MM.1S (cell line): Measurements from ENCODE around the gene PIK3C2A.

Experiments used
- DNase-seq: peaks from one replicate; pipeline ENCODE4 v3.0.0-alpha.2; 2015
- H2AFZ ChIP-seq: fragments of 300-600 bp; sonication (generic); 2 replicates; pipeline ENCODE4 v1.6.0; 2016; ENCODE audit warnings: antibody characterized with exemption, low read length
- H3F3A ChIP-seq: fragments of 300-600 bp; sonication (generic); 2 replicates; pipeline ENCODE4 v1.6.1; 2016; ENCODE audit warnings: mild to moderate bottlenecking, antibody characterized with exemption, low read length, moderate library complexity, mixed read lengths; ENCODE audit not compliant: insufficient read depth
- H3K27ac ChIP-seq: fragments of 300-600 bp; sonication (generic); 2 replicates; pipeline ENCODE4 v1.5.1; 2016; ENCODE audit warnings: mild to moderate bottlenecking, low read length
- H3K27me3 ChIP-seq: fragments of 300-600 bp; sonication (generic); replicated peaks from 2 replicates; pipeline ENCODE4 v1.6.0; 2016; ENCODE audit warnings: low read length; ENCODE audit not compliant: insufficient read depth
- H3K36me3 ChIP-seq: fragments of 300-600 bp; sonication (generic); replicated peaks from 2 replicates; pipeline ENCODE4 v1.6.1; 2016; ENCODE audit warnings: mild to moderate bottlenecking, low read length, mixed read lengths; ENCODE audit not compliant: insufficient read depth
- H3K4me1 ChIP-seq: fragments of 300-600 bp; sonication (generic); 2 replicates; pipeline ENCODE4 v1.6.1; 2016; ENCODE audit warnings: low read length, mixed read lengths
- H3K4me2 ChIP-seq: fragments of 300-600 bp; sonication (generic); 2 replicates; pipeline ENCODE4 v1.6.0; 2016; ENCODE audit warnings: low read depth, low read length
- H3K4me3 ChIP-seq: fragments of 300-600 bp; sonication (generic); 2 replicates; pipeline ENCODE4 v1.5.1; 2016; ENCODE audit warnings: low read length, mixed read lengths
- H3K79me2 ChIP-seq: fragments of 300-600 bp; sonication (generic); 2 replicates; pipeline ENCODE4 v1.6.1; 2016; ENCODE audit warnings: mixed run types, low read length, mixed read lengths
- H3K9ac ChIP-seq: fragments of 300-600 bp; sonication (generic); 2 replicates; pipeline ENCODE4 v1.6.1; 2016; ENCODE audit warnings: low read length, mixed read lengths
- H3K9me2 ChIP-seq: fragments of 300-600 bp; sonication (generic); replicated peaks from 2 replicates; pipeline ENCODE4 v1.6.1; 2016; ENCODE audit warnings: mild to moderate bottlenecking, low read length, mixed read lengths; ENCODE audit not compliant: insufficient read depth
- H3K9me3 ChIP-seq: fragments of 300-600 bp; sonication (generic); replicated peaks from 2 replicates; pipeline ENCODE4 v1.6.1; 2016; ENCODE audit warnings: mild to moderate bottlenecking, low read length, mixed read lengths; ENCODE audit not compliant: insufficient read depth
- H4K20me1 ChIP-seq: fragments of 300-600 bp; sonication (generic); 2 replicates; pipeline ENCODE4 v1.6.1; 2016; ENCODE audit warnings: mild to moderate bottlenecking, low read length, moderate library complexity, mixed read lengths; ENCODE audit not compliant: insufficient read depth
- CTCF ChIP-seq: fragments of 300-600 bp; sonication (generic); IDR thresholded peaks from 2 replicates; pipeline ENCODE4 v1.5.1; 2016; ENCODE audit warnings: antibody characterized with exemption, low read length, mixed read lengths
- EZH2 ChIP-seq: fragments of 300-600 bp; sonication (generic); optimal IDR thresholded peaks from 2 replicates; pipeline ENCODE3; 2017; ENCODE audit warnings: low read depth, mild to moderate bottlenecking, antibody characterized with exemption, low read length, mixed read lengths
- EZH2phosphoT487 ChIP-seq: fragments of 300-600 bp; sonication (generic); IDR thresholded peaks from 2 replicates; pipeline ENCODE4 v1.6.1; 2018; ENCODE audit warnings: antibody characterized with exemption, low read length

Gene PIK3C2A

GRCh38 chr11:17218403-17218802, 10.6 kb upstream of the PIK3C2A start:
- Histone ChIP-seq H3K4me3 (no peak overlapping the region), H4K20me1 (no peaks in the 10 kb centered on the region), H2AFZ (no peak overlapping the region), H3F3A (no peaks in the 10 kb centered on the region), H3K27ac (no peak overlapping the region), H3K4me2 (no peak overlapping the region), H3K36me3 (no peaks in the 10 kb centered on the region), H3K9ac (no peak overlapping the region), H3K27me3 (no peaks in the 10 kb centered on the region), H3K4me1 (no peaks in the 10 kb centered on the region), H3K79me2 (no peaks in the 10 kb centered on the region), H3K9me3 (no peaks in the 10 kb centered on the region), H3K9me2 (no peaks in the 10 kb centered on the region)
- TF ChIP-seq EZH2 (no peak), CTCF (no peak), EZH2phosphoT487 (no peak)
- DNase-seq, result no peak

GRCh38 chr11:17217401-17217800, 9.6 kb upstream of the PIK3C2A start:
- Histone ChIP-seq H3K9me3 (no peaks in the 10 kb centered on the region), H3K9ac (no peak overlapping the region), H3K4me3 (no peak overlapping the region), H3K9me2 (no peaks in the 10 kb centered on the region), H3K36me3 (no peaks in the 10 kb centered on the region), H3K27me3 (no peaks in the 10 kb centered on the region), H3K27ac (no peak overlapping the region), H3K79me2 (no peaks in the 10 kb centered on the region), H3K4me2 (no peak overlapping the region), H2AFZ (no peak overlapping the region), H3K4me1 (no peaks in the 10 kb centered on the region), H3F3A (no peaks in the 10 kb centered on the region), H4K20me1 (no peaks in the 10 kb centered on the region)
- TF ChIP-seq EZH2phosphoT487 (no peak), CTCF (no peak), EZH2 (no peak)
- DNase-seq, result no peak

GRCh38 chr11:17214338-17214737, 6.6 kb upstream of the PIK3C2A start:
- DNase-seq, result no peak
- H3K9ac ChIP-seq, result no peak overlapping the region
- no peaks in the 10 kb centered on the region for H3K9me2 ChIP-seq
- H4K20me1 ChIP-seq, result no peaks in the 10 kb centered on the region
- H3K79me2 ChIP-seq, result no peaks in the 10 kb centered on the region
- H3F3A ChIP-seq, result no peaks in the 10 kb centered on the region
- H3K36me3 ChIP-seq, result no peaks in the 10 kb centered on the region
- H3K27me3 ChIP-seq, result no peaks in the 10 kb centered on the region
- H2AFZ ChIP-seq, result no peak overlapping the region
- H3K4me3 ChIP-seq, result no peak overlapping the region
- H3K9me3 ChIP-seq, result no peaks in the 10 kb centered on the region
- no peak overlapping the region for H3K4me2 ChIP-seq
- no peak for TF ChIP-seq EZH2phosphoT487
- TF ChIP-seq EZH2, result no peak
- no peak for TF ChIP-seq CTCF
- no peaks in the 10 kb centered on the region for H3K4me1 ChIP-seq
- H3K27ac ChIP-seq, result no peak overlapping the region
